ENCODE measurements around the gene AP1S3. TPM values are rescaled to one million over a fixed set of nuclear protein-coding genes. Genes with fewer than 3 reads are reported as not detected.
A peak's percentile ranks its signal among the peaks of the same experiment; 100 is the strongest.
"Not testable (repeated sequence)": the region's sequence is repeated elsewhere in the genome, so short reads cannot be mapped to it uniquely, and the experiment has no call there.

Gene AP1S3
- total RNA-seq, 1 donor = 0.81 TPM

- DNase-seq (ENCODE audit: low read depth in 2 of 3, low spot score in 2 of 3) = no peak
These were observed 72.6 kb downstream of the AP1S3 start for GRCh38 chr2:223764796-223765195.

DNA sequence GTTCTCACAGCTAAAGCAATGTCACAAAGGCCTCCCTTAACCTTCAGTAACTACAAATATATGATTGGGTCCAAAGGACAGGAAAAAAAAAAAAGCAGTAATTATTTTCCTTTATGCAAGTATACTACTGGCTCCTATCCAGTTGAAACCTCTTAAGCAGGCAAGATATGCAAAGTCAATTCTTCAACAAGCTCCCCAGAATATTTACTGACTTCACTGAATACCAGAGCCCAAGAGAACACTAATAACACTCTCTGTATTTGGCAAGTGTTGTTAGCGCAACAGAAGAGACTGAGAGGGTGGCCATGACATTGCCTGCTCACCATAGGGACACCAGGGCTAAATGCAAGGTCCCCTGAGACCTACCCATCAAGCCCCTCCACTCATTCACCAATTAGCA lies 74.5 kb downstream of the AP1S3 start:
- DNase-seq (ENCODE audit: low read depth in 2 of 3, low spot score in 2 of 3) = no peak

- not testable (repeated sequence) for DNase-seq (ENCODE audit: low read depth in 2 of 3, low spot score in 2 of 3)
These were observed 75.6 kb downstream of the AP1S3 start for GRCh38 chr2:223761746-223762145.

DNA sequence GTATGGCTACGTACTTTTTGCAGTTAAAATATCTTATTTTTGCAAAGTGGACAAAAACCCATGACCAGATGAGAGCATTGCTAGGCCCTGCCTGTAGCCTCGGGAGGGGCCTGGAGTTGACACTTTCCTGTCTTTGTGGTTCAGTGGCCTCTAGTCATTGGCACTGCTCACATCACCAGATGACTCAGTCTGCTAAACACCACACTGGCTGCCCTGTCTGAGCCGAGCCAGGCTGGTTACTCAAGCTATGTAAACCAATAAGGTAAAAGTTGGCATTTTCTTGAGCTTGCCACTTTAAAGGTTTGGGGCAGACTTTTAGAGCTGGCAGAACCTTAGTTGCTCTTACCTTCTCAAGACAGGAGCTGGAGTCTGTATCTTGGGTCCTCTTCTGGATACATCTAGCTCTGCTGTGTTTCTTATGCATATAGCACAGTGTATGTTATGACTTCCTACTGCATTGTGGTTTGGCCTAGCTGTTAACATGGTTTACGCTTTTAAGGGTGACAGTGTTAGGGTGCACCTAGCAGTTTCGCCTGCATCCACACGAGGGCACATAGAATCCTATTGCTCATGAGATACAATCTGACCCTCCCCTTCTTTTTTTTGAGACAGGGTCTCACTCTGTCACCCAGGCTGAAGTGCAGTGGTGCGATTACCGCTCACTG lies 76.4 kb downstream of the AP1S3 start:
- DNase-seq (ENCODE audit: low read depth in 2 of 3, low spot score in 2 of 3) = peak in 1 of 3 donors; percentile 5

- no peak for DNase-seq (ENCODE audit: low read depth in 2 of 3, low spot score in 2 of 3)
These were observed 77.6 kb downstream of the AP1S3 start for GRCh38 chr2:223759569-223760430.

GRCh38 chr2:223758131-223758840 lies 79.1 kb downstream of the AP1S3 start:
- no peak for DNase-seq (ENCODE audit: low read depth in 2 of 3, low spot score in 2 of 3)

DNA sequence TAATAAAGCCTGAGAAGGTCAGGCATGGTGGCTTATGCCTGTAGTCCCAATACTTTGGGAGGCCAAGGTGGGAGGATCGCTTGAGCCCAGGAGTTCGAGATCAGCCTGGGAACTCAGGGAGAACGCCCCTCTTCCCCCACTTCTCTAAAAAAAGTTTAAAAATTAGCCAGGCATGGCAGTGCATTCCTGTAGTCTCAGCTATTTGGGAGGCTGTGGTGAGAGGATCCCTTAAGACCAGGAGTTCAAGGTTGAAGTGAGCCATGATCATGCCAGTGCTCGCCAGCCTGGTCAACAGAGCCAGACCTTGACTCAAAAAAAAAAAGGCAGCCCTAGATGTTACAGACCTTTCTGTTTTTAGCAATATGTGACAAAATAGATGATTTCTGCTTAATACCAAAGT lies 83.4 kb downstream of the AP1S3 start:
- no peak for DNase-seq (ENCODE audit: low read depth in 2 of 3, low spot score in 2 of 3)

GRCh38 chr2:223751012-223751411 lies 86.4 kb downstream of the AP1S3 start:
- DNase-seq (ENCODE audit: low read depth in 2 of 3, low spot score in 2 of 3) = no peak

- DNase-seq (ENCODE audit: low read depth in 2 of 3, low spot score in 2 of 3) = no peak
These were observed 89.9 kb downstream of the AP1S3 start for GRCh38 chr2:223747392-223748042.

DNA sequence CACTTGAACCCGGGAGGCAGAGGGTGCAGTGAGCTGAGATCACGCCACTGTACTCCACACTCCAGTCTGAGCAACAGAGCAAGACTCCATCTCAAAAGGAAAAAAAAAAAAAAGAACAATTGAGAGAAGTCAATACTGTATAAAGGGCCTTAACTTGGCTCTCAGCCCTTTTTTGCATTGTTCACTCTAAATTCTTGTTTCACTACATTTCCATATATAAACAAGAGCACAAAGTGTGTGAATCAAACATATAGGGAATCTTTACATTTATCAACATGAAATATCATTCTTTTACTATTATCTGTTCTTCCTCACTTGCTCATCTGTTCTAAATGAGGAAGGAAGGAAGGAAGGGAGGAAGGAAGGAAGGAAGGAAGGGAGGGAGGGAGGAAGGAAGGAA lies 90.8 kb downstream of the AP1S3 start:
- no peak for DNase-seq (ENCODE audit: low read depth in 2 of 3, low spot score in 2 of 3)

DNA sequence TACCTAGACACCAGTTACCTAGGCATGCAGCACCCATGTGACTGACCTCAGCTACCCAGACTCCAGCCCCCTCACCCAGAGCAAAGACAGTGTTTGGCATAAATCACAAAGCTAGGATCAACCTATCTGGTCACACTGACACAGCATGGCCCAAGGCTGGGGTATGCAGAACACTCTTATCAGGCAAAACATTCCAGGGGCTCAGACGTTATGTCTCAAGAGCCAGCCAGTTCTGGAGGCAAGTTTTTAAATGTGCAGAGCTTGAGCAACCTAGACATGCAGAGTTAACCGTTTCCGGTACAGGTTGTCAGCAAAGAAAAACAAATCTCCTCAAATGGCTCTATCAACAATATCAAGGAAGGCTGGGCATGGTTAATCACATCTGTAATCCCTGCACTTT lies 92.8 kb downstream of the AP1S3 start:
- DNase-seq (ENCODE audit: low read depth in 2 of 3, low spot score in 2 of 3) = no peak

DNA sequence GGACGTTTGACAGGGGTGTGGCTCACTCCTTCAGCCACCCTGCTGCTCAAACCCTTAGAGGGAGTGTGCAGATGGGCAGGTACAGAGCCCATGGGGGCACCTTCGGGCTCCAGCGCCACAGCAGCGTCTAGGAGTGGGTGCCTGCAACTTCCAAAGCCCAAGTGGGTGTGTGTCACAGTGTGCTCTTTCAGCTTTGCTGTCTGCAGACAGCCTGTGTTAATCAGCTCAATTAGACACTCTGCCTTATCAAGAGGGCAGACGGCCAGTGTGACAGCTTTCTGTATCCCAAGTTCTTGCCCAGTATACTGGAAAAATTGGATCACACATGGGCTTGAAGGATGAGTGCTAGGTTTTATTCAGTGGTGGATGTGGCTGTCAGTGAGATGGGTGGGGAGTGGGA lies 96.7 kb downstream of the AP1S3 start:
- DNase-seq (ENCODE audit: low read depth in 2 of 3, low spot score in 2 of 3) = no peak

DNA sequence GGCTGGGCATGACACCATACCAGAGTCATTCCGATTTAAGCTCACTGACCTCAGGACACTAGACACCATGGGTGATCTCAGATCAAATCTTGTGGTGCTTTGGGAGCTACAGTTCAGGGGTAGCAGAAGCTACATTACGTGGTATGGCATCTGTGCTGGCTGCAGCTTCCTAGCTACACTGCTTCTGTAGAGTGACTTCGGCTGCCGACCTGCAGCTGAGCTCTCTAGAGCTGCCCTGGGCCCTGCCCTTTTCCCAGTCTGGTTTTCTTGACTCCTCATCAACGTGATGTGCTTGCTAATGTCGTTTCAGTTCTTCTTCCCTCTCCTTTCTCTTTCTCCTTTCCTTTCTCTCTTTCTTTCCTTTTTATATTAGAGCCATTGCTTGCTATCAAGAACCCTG lies 100.2 kb downstream of the AP1S3 start:
- no peak for DNase-seq (ENCODE audit: low read depth in 2 of 3, low spot score in 2 of 3)

GRCh38 chr2:223736488-223736887 lies 100.9 kb downstream of the AP1S3 start:
- no peak for DNase-seq (ENCODE audit: low read depth in 2 of 3, low spot score in 2 of 3)

DNA sequence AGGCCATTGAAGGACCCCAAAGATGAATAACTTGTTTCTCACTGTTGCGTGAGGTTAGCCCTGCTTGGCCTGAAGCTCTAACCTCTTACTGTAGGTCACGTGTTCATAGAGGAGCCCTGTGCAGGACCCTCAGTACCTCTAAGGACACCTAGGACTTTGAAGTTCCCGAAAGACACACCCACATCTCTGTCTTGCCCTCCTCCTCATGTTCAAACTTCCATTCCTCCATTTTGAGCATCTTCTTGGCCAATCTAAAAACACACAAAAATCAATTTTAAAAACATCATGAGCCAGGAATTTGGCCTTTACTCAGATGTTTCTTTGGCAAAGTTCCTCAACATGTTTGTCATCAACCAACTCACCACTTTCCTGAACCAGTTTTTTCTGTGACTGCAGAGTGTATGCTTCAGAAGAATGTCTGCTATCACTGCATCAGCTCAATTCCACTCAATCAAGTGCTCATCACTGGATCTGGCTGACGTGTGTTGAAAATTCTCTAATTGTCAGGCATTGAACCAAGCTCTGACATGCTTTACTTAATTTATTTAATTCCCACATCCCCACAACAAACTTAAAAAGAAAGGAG lies 101.6 kb downstream of the AP1S3 start:
- DNase-seq (ENCODE audit: low read depth in 2 of 3, low spot score in 2 of 3) = no peak

DNA sequence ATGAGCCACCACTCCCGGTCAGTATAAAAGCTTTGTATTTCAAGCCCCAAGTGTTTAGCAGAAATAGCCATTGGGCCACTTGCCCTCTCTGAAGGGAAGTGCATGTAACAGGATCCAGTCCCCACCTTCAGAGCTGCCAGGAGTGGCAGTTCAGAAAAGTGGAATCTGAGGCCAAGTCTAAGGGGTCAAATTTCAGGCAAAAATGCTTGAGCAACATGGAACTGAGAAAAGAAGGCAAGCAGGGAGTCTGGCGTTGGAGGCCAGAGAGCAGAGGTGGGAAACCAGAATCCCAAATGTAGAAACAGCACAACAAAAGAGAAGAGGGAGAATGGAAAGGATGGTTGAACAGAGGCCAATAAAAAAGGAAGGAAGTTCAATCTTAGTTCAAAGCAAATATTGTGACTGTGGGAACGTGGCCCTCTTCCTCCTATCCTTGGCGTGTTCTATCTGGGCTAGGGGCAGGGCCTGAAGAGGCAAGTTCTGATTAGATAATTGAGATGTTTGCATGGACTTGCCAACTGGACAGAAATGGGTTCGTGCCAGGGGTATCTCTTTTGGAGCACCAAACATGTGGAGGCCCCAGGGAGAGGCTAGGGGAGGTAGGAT lies 102.2 kb downstream of the AP1S3 start:
- DNase-seq (ENCODE audit: low read depth in 2 of 3, low spot score in 2 of 3) = no peak

DNA sequence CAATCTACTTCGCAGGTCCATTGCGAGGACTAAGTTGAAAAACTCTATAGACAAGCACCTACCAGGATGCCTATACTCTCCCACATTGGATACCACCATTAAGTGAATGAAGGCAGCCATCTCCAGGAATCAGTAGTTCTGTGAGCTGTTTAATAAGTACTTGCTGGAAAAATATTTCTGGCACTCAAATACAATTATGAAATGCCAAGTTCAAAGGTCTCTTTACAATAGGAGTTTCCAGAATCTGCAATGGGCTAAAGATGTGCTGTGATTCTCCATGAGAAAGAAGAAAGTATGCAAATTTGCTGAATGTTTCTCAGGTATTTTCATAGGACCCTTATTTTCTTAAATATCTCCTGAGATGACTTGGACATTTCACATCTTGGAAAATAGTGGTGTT lies 103.0 kb downstream of the AP1S3 start:
- DNase-seq (ENCODE audit: low read depth in 2 of 3, low spot score in 2 of 3) = no peak

- DNase-seq (ENCODE audit: low read depth in 2 of 3, low spot score in 2 of 3) = no peak
These were observed 105.0 kb downstream of the AP1S3 start for GRCh38 chr2:223732346-223732745.

GRCh38 chr2:223731503-223731902 lies 105.9 kb downstream of the AP1S3 start:
- no peak for DNase-seq (ENCODE audit: low read depth in 2 of 3, low spot score in 2 of 3)

DNA sequence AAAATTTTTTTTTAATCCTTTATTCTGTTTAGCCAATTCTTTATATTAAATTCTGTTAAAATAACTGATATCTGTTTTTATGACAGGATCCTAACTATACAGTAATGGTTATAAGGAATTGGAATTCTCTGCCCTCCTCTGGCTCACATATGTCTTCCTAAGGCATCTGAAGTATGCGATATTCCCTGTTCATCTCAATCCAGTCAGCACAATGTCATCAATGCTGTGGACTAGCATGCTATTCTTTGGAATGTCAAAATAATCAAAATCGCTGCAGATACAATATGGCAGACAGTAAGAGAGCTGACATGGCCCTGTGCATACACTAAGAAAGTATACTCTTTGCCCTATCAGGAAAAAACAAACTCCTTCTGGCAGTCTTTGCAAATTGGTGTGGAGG lies 107.6 kb downstream of the AP1S3 start:
- no peak for DNase-seq (ENCODE audit: low read depth in 2 of 3, low spot score in 2 of 3)
